Right lobe of liver (tissue), 6 donors: ENCODE results near the gene EFCAB12. TPM values are rescaled to one million over a fixed set of nuclear protein-coding genes. Genes with fewer than 3 reads are reported as not detected.
A peak's percentile ranks its signal among the peaks of the same experiment; 100 is the strongest.

ENCODE experiments used
- ATAC-seq, 4 donors: fragments of 200-7000 bp; cut with Tn5 transposase; one replicate each; pipeline ENCODE4 v1.9.1; 2020; ENCODE audit warnings: mild to moderate bottlenecking in 4 of 4, moderate library complexity in 4 of 4
- DNase-seq, 3 donors: peaks; one replicate each; pipeline ENCODE4 v3.0.0-alpha.2; 2020
- H3K27ac ChIP-seq, 3 donors: fragments of 200-600 bp; one replicate each; pipeline ENCODE4 v1.8.0; 2022
- H3K27me3 ChIP-seq, 2 donors: fragments of 200-600 bp; one replicate each; pipeline ENCODE4 v1.8.0; 2022
- H3K36me3 ChIP-seq, 4 donors: fragments of 200-600 bp; sonication (generic) in 1 of 4; one replicate each; pipeline versions ENCODE4 v1.5.1 to v1.8.0; 2017 to 2022; ENCODE audit warnings: control low read depth in 1 of 4
- H3K4me1 ChIP-seq, 4 donors: fragments of 200-600 bp; sonication (generic) in 1 of 4; one replicate each; pipeline versions ENCODE4 v1.5.1 to v1.8.0; 2017 to 2022; ENCODE audit warnings: control low read depth in 1 of 4
- H3K4me3 ChIP-seq, 3 donors: fragments of 200-600 bp; one replicate each; pipeline ENCODE4 v1.8.0; 2022
- H3K9me3 ChIP-seq, 4 donors: fragments of 200-600 bp; sonication (generic) in 1 of 4; one replicate each; pipeline versions ENCODE4 v1.5.1 to v1.8.0; 2017 to 2022; ENCODE audit warnings: control low read depth in 1 of 4
- CTCF ChIP-seq, 4 donors: fragments of 200-600 bp in 3 of 4; fragments of 450-650 bp in 1 of 4; IDR thresholded peaks; one replicate each; pipeline versions ENCODE4 v1.5.1 to v1.8.0; 2016 to 2022; ENCODE audit warnings: antibody characterized with exemption in 4 of 4, mild to moderate bottlenecking in 2 of 4
- POLR2A ChIP-seq: fragments of 450-650 bp; IDR thresholded peaks from one replicate; pipeline ENCODE4 v1.6.1; 2017; ENCODE audit warnings: antibody characterized with exemption, mild to moderate bottlenecking
- WGBS: methylation state at CpG from one replicate; pipeline ENCODE4 v1.1.6; 2018; ENCODE audit warnings: low coverage, low lambda C conversion rate; ENCODE audit not compliant: insufficient coverage; ENCODE audit errors: missing lambda C conversion rate; 5-methylcytosine and 5-hydroxymethylcytosine counted together
- intact Hi-C, 2 donors: fragments of 100-400 bp; cut with DNase I; formaldehyde crosslinking; loops; one replicate each; pipeline versions ENCODE4 v1.11.2 to v1.14.1; 2022
- total RNA-seq, 6 experiments: library from RNA; depleted of rRNA in 2 of 6; stranded (reverse); fragments of >200 nt in 2 of 6; fragmentation: NEBNext Ultra II Directional in 3 of 6; extraction: Animal tissue kit (Norgen Biotek cat#: 25700) in 3 of 6; gene quantifications; one replicate each; pipeline versions ENCODE4 v1.1.0 to v1.2.4, GENCODE V29; 2016 to 2023
- donor health status: DM: no; HTN: yes; CAD: no.
- donor health status: DM: no; HTN: no; CAD: no.
- donor health status: DM: no; HTN: no; CAD: no.
- donor health status: DM: no; HTN: yes; CAD: no.
- donor health status: DM: no; HTN: yes; CAD: no.

Gene EFCAB12
- total RNA-seq, 6 experiments from 2014 or later = 0.26 to 4.7 (median 2.0) TPM

DNA sequence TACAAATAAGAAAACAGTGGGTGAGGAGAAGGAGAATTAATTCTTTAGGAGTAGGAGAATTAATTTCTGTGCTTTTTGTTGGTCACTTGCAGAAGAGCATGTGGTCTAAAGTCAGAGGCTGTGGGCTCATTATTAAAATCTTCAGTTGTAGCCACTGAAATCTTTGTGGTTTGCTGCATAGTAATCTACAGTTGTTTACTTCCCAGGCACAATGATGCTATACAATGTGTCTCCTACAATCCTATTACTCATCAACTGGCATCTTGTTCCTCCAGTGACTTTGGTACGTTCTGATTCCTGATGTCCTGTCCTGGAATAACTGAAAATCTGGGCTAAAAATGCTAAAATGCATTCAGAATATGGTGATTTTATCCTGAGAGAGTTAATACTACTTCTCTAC lies 32.6 kb upstream of the EFCAB12 start:
- 100% methylated on average over 1 of the region's 1 CpG for WGBS
- H3K4me3 ChIP-seq = no peak overlapping the region
- H3K9me3 ChIP-seq = no peaks in the 10 kb centered on the region
- TF ChIP-seq CTCF (IDR thresholded peaks at IDR 0.05) (no peak), POLR2A (no peak)
- ATAC-seq (no peak), DNase-seq (no peak)
- H3K27ac ChIP-seq = peak overlapping the region in 2 of 3 donors; percentile 11 to 51
- peaks cover 0 to 23% (median 9%) of the 10 kb centered on the region in 4 donors for H3K4me1 ChIP-seq
- H3K27me3 ChIP-seq = no peaks in the 10 kb centered on the region
- intact Hi-C loops = no loop called here
- no peaks in the 10 kb centered on the region for H3K36me3 ChIP-seq

DNA sequence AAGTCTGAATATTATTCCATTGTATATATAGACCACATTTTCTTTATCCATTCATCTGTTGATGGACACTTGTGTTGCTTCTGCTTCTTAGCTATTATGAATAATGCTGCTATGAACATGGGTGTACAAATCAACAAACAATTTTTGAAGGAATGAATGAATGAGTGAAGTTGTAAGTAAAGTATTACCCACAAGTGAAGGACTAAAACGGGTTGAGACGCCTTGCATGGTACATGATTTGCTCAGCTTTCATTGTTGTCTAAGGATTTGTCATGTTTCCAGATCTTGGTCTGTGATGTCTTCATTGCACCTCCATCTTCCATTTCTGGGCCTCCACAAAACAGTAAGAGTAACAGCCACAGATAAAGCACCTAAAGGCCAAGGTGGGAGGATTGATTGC lies 32.1 kb upstream of the EFCAB12 start:
- ATAC-seq (no peak), DNase-seq (no peak)
- TF ChIP-seq CTCF (IDR thresholded peaks at IDR 0.05) = no peak
- no peak for TF ChIP-seq POLR2A
- 100% methylated on average over 2 of the region's 2 CpGs for WGBS
- H3K27me3 ChIP-seq = no peaks in the 10 kb centered on the region
- H3K36me3 ChIP-seq = no peaks in the 10 kb centered on the region
- no peaks in the 10 kb centered on the region for H3K9me3 ChIP-seq
- H3K27ac ChIP-seq = no peak overlapping the region
- H3K4me1 ChIP-seq = peaks cover 0 to 23% (median 9%) of the 10 kb centered on the region in 4 donors
- intact Hi-C loops = no loop called here
- no peak overlapping the region for H3K4me3 ChIP-seq

DNA sequence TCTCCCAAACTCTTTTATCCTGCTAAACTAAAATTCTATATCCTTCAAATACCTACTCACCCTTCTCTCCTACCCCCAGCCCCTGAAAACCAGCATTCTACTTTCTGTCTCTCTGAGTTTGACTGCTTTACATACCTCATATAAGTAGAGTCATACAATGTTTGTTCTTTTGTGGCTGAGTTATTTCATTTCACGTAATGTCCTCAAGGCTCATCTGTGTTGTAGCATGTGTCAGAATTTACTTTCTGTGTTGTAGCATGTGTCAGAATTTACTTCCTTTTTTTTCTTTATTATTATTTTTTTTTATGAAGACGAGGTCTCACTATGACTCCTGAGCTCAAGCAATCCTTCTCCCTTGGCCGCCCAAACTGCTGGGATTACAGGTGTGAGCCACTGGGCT lies 31.7 kb upstream of the EFCAB12 start:
- 97% methylated on average over 3 of the region's 3 CpGs for WGBS
- H3K4me1 ChIP-seq = peaks cover 0 to 23% (median 9%) of the 10 kb centered on the region in 4 donors
- no peaks in the 10 kb centered on the region for H3K36me3 ChIP-seq
- TF ChIP-seq POLR2A (no peak), CTCF (IDR thresholded peaks at IDR 0.05) (no peak)
- H3K27ac ChIP-seq = no peak overlapping the region
- no peak for DNase-seq
- intact Hi-C loops = no loop called here
- ATAC-seq = no peak
- H3K9me3 ChIP-seq = no peaks in the 10 kb centered on the region
- H3K27me3 ChIP-seq = no peaks in the 10 kb centered on the region
- no peak overlapping the region for H3K4me3 ChIP-seq

GRCh38 chr3:129453732-129454131 lies 25.3 kb upstream of the EFCAB12 start:
- intact Hi-C loops = no loop called here
- no peak overlapping the region for H3K4me3 ChIP-seq
- 64% methylated on average over 1 of the region's 1 CpG for WGBS
- H3K4me1 ChIP-seq = peaks cover 0 to 5% (median 0%) of the 10 kb centered on the region in 4 donors
- no peak for DNase-seq
- no peak for TF ChIP-seq CTCF (IDR thresholded peaks at IDR 0.05)
- no peak for TF ChIP-seq POLR2A
- no peaks in the 10 kb centered on the region for H3K9me3 ChIP-seq
- ATAC-seq = no peak
- no peaks in the 10 kb centered on the region for H3K27me3 ChIP-seq
- H3K36me3 ChIP-seq = no peaks in the 10 kb centered on the region
- no peak overlapping the region for H3K27ac ChIP-seq
